Activated naive CD4-positive, alpha-beta T cell treated with anti-CD3 and anti-CD28 coated beads, Interleukin-2, amount 10 ng/mL, durations not matched to agents 7 days and 5 days (primary cell): Measurements from ENCODE around the gene STXBP2.
A peak's percentile ranks its signal among the peaks of the same experiment; 100 is the strongest.

ENCODE experiments used
- CTCF ChIA-PET: fragments of 350-600 bp; sonication (Branson Sonifier 250); formaldehyde crosslinking; loops from one replicate; lab custom pipeline; 2021; ENCODE audit warnings: antibody characterized with exemption; lab: Charles Lee
- DNase-seq: peaks from one replicate; pipeline ENCODE4 v3.0.0-alpha.2; 2020
- H3K27ac Mint-ChIP-seq: one replicate; pipeline ENCODE4 v1.8.0; 2021; ENCODE audit warnings: mild to moderate bottlenecking, moderate library complexity, mixed read lengths
- H3K27me3 Mint-ChIP-seq: one replicate; pipeline ENCODE4 v1.8.0; 2021; ENCODE audit warnings: mild to moderate bottlenecking, mixed read lengths
- H3K36me3 Mint-ChIP-seq: one replicate; pipeline ENCODE4 v1.8.0; 2021; ENCODE audit warnings: mixed read lengths
- H3K4me1 Mint-ChIP-seq: one replicate; pipeline ENCODE4 v1.8.0; 2021; ENCODE audit warnings: mixed read lengths
- H3K4me3 Mint-ChIP-seq: one replicate; pipeline ENCODE4 v1.8.0; 2021; ENCODE audit warnings: mild to moderate bottlenecking, moderate library complexity, mixed read lengths
- H3K9me3 Mint-ChIP-seq: one replicate; pipeline ENCODE4 v1.8.0; 2021; ENCODE audit warnings: mixed read lengths

The STXBP2 gene

GRCh38 chr19:7645656-7646425, 8.9 kb downstream of the STXBP2 start:
- Mint-ChIP-seq H3K27me3 (peaks cover 9% of the 10 kb centered on the region), H3K9me3 (no peaks in the 10 kb centered on the region), H3K4me3 (no peak overlapping the region), H3K4me1 (no peaks in the 10 kb centered on the region), H3K36me3 (peaks cover 11% of the 10 kb centered on the region), H3K27ac (no peak overlapping the region)
- CTCF ChIA-PET: no interaction called here
- DNase-seq: no peak

GRCh38 chr19:7646426-7646700, 9.5 kb downstream of the STXBP2 start:
- DNase-seq: no peak
- Mint-ChIP-seq H3K27me3 (peaks cover 15% of the 10 kb centered on the region), H3K4me1 (no peaks in the 10 kb centered on the region), H3K9me3 (no peaks in the 10 kb centered on the region), H3K27ac (no peak overlapping the region), H3K4me3 (no peak overlapping the region), H3K36me3 (peaks cover 11% of the 10 kb centered on the region)
- CTCF ChIA-PET: no interaction called here

GRCh38 chr19:7647156-7647555, 10.2 kb downstream of the STXBP2 start:
- no peak overlapping the region for H3K4me3 Mint-ChIP-seq
- peaks cover 11% of the 10 kb centered on the region for H3K36me3 Mint-ChIP-seq
- H3K27me3 Mint-ChIP-seq: peaks cover 21% of the 10 kb centered on the region
- no peak overlapping the region for H3K27ac Mint-ChIP-seq
- no peaks in the 10 kb centered on the region for H3K9me3 Mint-ChIP-seq
- peaks cover 3% of the 10 kb centered on the region for H3K4me1 Mint-ChIP-seq
- DNase-seq: no peak
- CTCF ChIA-PET: no interaction called here

GRCh38 chr19:7648265-7649014, 11.5 kb downstream of the STXBP2 start:
- H3K27me3 Mint-ChIP-seq: peaks cover 25% of the 10 kb centered on the region
- CTCF ChIA-PET: interaction anchor here (7.3 kb wide), 1 partner anchor 33 kb away, joined by 38 read pairs; the partner anchor contains the start of gene TRAPPC5
- no peak overlapping the region for H3K27ac Mint-ChIP-seq
- H3K4me1 Mint-ChIP-seq: peaks cover 12% of the 10 kb centered on the region
- no peak overlapping the region for H3K4me3 Mint-ChIP-seq
- no peaks in the 10 kb centered on the region for H3K9me3 Mint-ChIP-seq
- H3K36me3 Mint-ChIP-seq: peaks cover 2% of the 10 kb centered on the region
- no peak for DNase-seq

- Mint-ChIP-seq H3K4me3 (no peak overlapping the region), H3K27me3 (peaks cover 25% of the 10 kb centered on the region), H3K4me1 (peaks cover 12% of the 10 kb centered on the region), H3K36me3 (peaks cover 2% of the 10 kb centered on the region), H3K9me3 (no peaks in the 10 kb centered on the region), H3K27ac (no peak overlapping the region)
- CTCF ChIA-PET: interaction anchor here (1.2 to 7.3 kb wide), 2 partner anchors 12 to 31 kb away, joined by 5 to 38 read pairs; partner anchors contain the start of gene TRAPPC5
- DNase-seq: no peak
Measured at GRCh38 chr19:7650148-7650547, 13.2 kb downstream of the STXBP2 start.

GRCh38 chr19:7652061-7652641, 15.2 kb downstream of the STXBP2 start:
- peak overlapping the region; percentile 81 for H3K27ac Mint-ChIP-seq
- CTCF ChIA-PET: interaction anchor here (0.6 to 7.3 kb wide), 8 partner anchors 9 to 255 kb away, joined by 3 to 38 read pairs (median 4); partner anchors contain the start of gene TRAPPC5
- H3K36me3 Mint-ChIP-seq: no peaks in the 10 kb centered on the region
- DNase-seq: peak; percentile 89
- peaks cover 25% of the 10 kb centered on the region for H3K27me3 Mint-ChIP-seq
- H3K9me3 Mint-ChIP-seq: no peaks in the 10 kb centered on the region
- H3K4me3 Mint-ChIP-seq: peak overlapping the region; percentile 36
- peaks cover 19% of the 10 kb centered on the region for H3K4me1 Mint-ChIP-seq

- H3K4me1 Mint-ChIP-seq: peaks cover 38% of the 10 kb centered on the region
- CTCF ChIA-PET: interaction anchor here (1.4 to 7.3 kb wide), 2 partner anchors 11 to 27 kb away, joined by 4 to 38 read pairs; partner anchors contain the start of gene TRAPPC5
- no peak for DNase-seq
- no peaks in the 10 kb centered on the region for H3K9me3 Mint-ChIP-seq
- no peak overlapping the region for H3K4me3 Mint-ChIP-seq
- peaks cover 25% of the 10 kb centered on the region for H3K27me3 Mint-ChIP-seq
- no peak overlapping the region for H3K27ac Mint-ChIP-seq
- no peaks in the 10 kb centered on the region for H3K36me3 Mint-ChIP-seq
Measured at GRCh38 chr19:7654401-7654800, 17.5 kb downstream of the STXBP2 start.

GRCh38 chr19:7655581-7655980, 18.7 kb downstream of the STXBP2 start:
- Mint-ChIP-seq H3K9me3 (no peaks in the 10 kb centered on the region), H3K4me1 (peaks cover 38% of the 10 kb centered on the region), H3K36me3 (no peaks in the 10 kb centered on the region), H3K27me3 (peaks cover 18% of the 10 kb centered on the region), H3K4me3 (no peak overlapping the region), H3K27ac (no peak overlapping the region)
- DNase-seq: no peak
- CTCF ChIA-PET: interaction anchor here (7.3 kb wide), 1 partner anchor 25 kb away, joined by 38 read pairs; the partner anchor contains the start of gene TRAPPC5

- DNase-seq: peak; percentile 40
- Mint-ChIP-seq H3K4me1 (peaks cover 34% of the 10 kb centered on the region), H3K9me3 (no peaks in the 10 kb centered on the region), H3K27ac (peak overlapping the region; percentile 89), H3K4me3 (no peak overlapping the region), H3K27me3 (peaks cover 11% of the 10 kb centered on the region), H3K36me3 (no peaks in the 10 kb centered on the region)
- CTCF ChIA-PET: interaction anchor here (0.8 to 1.9 kb wide), 3 partner anchors 12 to 24 kb away, joined by 3 to 9 read pairs (median 6); partner anchors contain the start of genes RETN and TRAPPC5
Measured at GRCh38 chr19:7657131-7657751, 20.3 kb downstream of the STXBP2 start.

GRCh38 chr19:7658219-7658686, 21.3 kb downstream of the STXBP2 start:
- CTCF ChIA-PET: no interaction called here
- Mint-ChIP-seq H3K27ac (peak overlapping the region; percentile 89), H3K9me3 (no peaks in the 10 kb centered on the region), H3K4me1 (peaks cover 27% of the 10 kb centered on the region), H3K36me3 (no peaks in the 10 kb centered on the region), H3K27me3 (peaks cover 9% of the 10 kb centered on the region), H3K4me3 (peak overlapping the region; percentile 64)
- DNase-seq: peak; percentile 77

GRCh38 chr19:7661744-7662538, 25.0 kb downstream of the STXBP2 start:
- Mint-ChIP-seq H3K27ac (no peak overlapping the region), H3K27me3 (peaks cover 15% of the 10 kb centered on the region), H3K9me3 (no peaks in the 10 kb centered on the region), H3K4me3 (no peak overlapping the region), H3K36me3 (no peaks in the 10 kb centered on the region), H3K4me1 (peaks cover 21% of the 10 kb centered on the region)
- DNase-seq: no peak
- CTCF ChIA-PET: interaction anchor here (1.3 to 1.5 kb wide), 2 partner anchors 9 to 11 kb away, joined by 3 to 5 read pairs; no protein-coding TSS in a partner anchor

GRCh38 chr19:7662657-7663056, 25.7 kb downstream of the STXBP2 start:
- peaks cover 14% of the 10 kb centered on the region for H3K4me1 Mint-ChIP-seq
- H3K27ac Mint-ChIP-seq: no peak overlapping the region
- DNase-seq: peak; percentile 14
- H3K4me3 Mint-ChIP-seq: no peak overlapping the region
- H3K9me3 Mint-ChIP-seq: no peaks in the 10 kb centered on the region
- H3K27me3 Mint-ChIP-seq: peaks cover 21% of the 10 kb centered on the region
- no peaks in the 10 kb centered on the region for H3K36me3 Mint-ChIP-seq
- CTCF ChIA-PET: interaction anchor here (0.9 to 1.5 kb wide), 3 partner anchors 11 to 18 kb away, joined by 3 to 5 read pairs (median 3); partner anchors contain the start of gene TRAPPC5

- H3K36me3 Mint-ChIP-seq: no peaks in the 10 kb centered on the region
Measured at GRCh38 chr19:7663706-7664105, 26.8 kb downstream of the STXBP2 start.

More at GRCh38 chr19:7663706-7664105, 26.8 kb downstream of the STXBP2 start:
- CTCF ChIA-PET: interaction anchor here (1.1 kb wide), 1 partner anchor 12 kb away, joined by 3 read pairs; no protein-coding TSS in a partner anchor
- DNase-seq: no peak
- Mint-ChIP-seq H3K4me3 (no peak overlapping the region), H3K4me1 (peaks cover 6% of the 10 kb centered on the region), H3K27ac (no peak overlapping the region), H3K27me3 (peaks cover 22% of the 10 kb centered on the region), H3K9me3 (no peaks in the 10 kb centered on the region)
